Stimulated activated memory B cell treated with anti-CD40 and anti-IgM and Interleukin-4, amounts not matched to agents 10 μg/mL and 1 μg/mL and 100 μg/mL, for 72 hours (primary cell): ENCODE data around the gene FMN1.

Experiments
- ATAC-seq: fragments of 150-1000 bp; cut with Tn5 transposase; 2 replicates; pipeline ENCODE4 v1.10.0; 2021
- H3K27ac Mint-ChIP-seq: one replicate; pipeline ENCODE4 v1.8.0; 2022; ENCODE audit warnings: mild to moderate bottlenecking, mixed read lengths
- H3K27me3 Mint-ChIP-seq: one replicate; pipeline ENCODE4 v1.8.0; 2022; ENCODE audit warnings: mixed read lengths
- H3K36me3 Mint-ChIP-seq: one replicate; pipeline ENCODE4 v1.8.0; 2022; ENCODE audit warnings: mixed read lengths
- H3K4me1 Mint-ChIP-seq: one replicate; pipeline ENCODE4 v1.8.0; 2022; ENCODE audit warnings: mixed read lengths
- H3K4me3 Mint-ChIP-seq: one replicate; pipeline ENCODE4 v1.8.0; 2022; ENCODE audit warnings: mild to moderate bottlenecking, moderate library complexity, mixed read lengths
- H3K9me3 Mint-ChIP-seq: one replicate; pipeline ENCODE4 v1.8.0; 2022; ENCODE audit warnings: mixed read lengths

FMN1 gene

DNA sequence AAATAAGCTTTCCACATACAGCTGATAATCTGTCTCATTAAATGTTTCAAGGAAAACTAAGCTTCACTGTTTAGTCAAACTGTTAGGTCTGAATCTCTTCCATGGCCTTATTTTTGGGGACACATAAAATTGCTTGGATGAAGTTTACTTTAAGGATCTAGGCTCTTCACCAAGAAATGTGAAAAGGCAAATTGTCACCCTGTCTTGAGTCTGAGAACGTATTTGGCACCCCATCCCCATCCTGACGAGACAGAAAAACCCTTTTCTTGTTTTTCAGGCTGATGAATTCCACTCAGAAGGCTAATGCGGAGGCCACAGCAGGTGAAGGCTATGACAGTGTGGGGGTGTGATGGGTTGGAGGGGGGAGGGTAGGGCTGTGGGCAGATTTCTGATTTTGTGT lies 250.1 kb downstream of the FMN1 start:
- no peak overlapping the region for H3K27ac Mint-ChIP-seq
- H3K36me3 Mint-ChIP-seq: no peaks in the 10 kb centered on the region
- H3K9me3 Mint-ChIP-seq: peaks cover 4% of the 10 kb centered on the region
- no peaks in the 10 kb centered on the region for H3K4me1 Mint-ChIP-seq
- no peaks in the 10 kb centered on the region for H3K27me3 Mint-ChIP-seq
- no peak for ATAC-seq
- H3K4me3 Mint-ChIP-seq: no peak overlapping the region

DNA sequence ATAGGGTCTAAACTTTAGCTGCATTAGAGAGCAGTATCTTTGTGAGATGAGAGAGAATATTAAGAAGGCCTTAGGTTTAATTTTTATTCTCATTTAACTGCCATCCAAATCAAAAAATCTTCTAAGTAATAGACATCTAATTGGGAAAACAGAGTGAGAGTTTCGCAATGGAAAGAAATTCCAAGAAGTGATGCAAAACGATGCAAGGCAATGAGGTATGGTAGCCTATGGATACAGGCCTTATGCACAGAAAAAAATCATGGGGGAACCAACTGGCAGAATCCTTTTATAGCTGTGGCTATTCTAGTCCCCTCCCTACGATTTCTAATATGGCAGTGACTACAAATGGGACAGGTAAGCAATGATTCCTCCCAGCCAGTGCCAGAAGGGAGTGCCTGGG lies 250.8 kb downstream of the FMN1 start:
- H3K27me3 Mint-ChIP-seq: no peaks in the 10 kb centered on the region
- no peak overlapping the region for H3K27ac Mint-ChIP-seq
- ATAC-seq: no peak
- no peaks in the 10 kb centered on the region for H3K36me3 Mint-ChIP-seq
- H3K9me3 Mint-ChIP-seq: no peaks in the 10 kb centered on the region
- no peaks in the 10 kb centered on the region for H3K4me1 Mint-ChIP-seq
- no peak overlapping the region for H3K4me3 Mint-ChIP-seq

DNA sequence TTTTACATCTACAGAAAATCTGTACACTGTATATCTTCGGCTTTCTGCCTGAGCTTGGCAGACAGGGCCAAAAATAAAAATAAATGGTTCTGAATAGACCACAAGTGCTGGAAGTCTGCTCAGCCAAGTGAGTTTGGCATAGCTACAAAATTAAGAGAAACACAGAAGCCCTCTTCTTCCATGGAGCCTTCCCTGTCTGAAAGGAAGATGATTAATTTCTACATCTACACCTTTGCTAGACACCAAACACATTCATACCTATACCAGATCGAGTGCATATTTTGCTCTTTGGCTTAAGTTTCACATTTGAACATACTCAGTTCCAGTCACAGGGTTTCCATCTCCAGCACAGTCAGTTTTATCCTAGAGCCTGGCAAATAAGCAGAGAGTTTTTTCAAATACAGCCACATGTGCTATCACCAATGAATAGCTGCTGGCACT lies 252.1 kb downstream of the FMN1 start:
- ATAC-seq: no peak
- Mint-ChIP-seq H3K9me3 (no peaks in the 10 kb centered on the region), H3K27ac (no peak overlapping the region), H3K36me3 (no peaks in the 10 kb centered on the region), H3K27me3 (peaks cover 8% of the 10 kb centered on the region), H3K4me1 (no peaks in the 10 kb centered on the region), H3K4me3 (no peak overlapping the region)

DNA sequence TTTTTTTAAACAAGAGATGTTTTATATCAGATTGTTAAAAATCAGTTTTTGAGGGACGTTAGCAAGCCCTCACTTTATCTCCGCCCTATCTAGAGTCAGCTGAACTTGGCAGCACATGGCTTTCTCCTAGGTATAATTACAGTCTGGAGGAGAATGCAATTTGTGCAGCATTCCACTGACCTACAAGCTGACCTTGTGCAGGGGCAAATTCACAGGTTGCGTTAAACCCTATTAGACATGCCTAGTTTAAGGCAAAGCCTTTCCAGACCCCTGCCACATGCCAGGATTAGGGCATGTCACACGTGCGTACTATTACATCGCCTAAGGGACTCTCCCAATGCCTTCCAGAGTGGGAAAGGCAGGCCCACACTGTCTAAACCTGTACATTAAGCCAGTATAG lies 252.7 kb downstream of the FMN1 start:
- H3K4me1 Mint-ChIP-seq: no peaks in the 10 kb centered on the region
- no peak overlapping the region for H3K27ac Mint-ChIP-seq
- H3K9me3 Mint-ChIP-seq: no peaks in the 10 kb centered on the region
- H3K4me3 Mint-ChIP-seq: no peak overlapping the region
- no peak for ATAC-seq
- peaks cover 12% of the 10 kb centered on the region for H3K27me3 Mint-ChIP-seq
- no peaks in the 10 kb centered on the region for H3K36me3 Mint-ChIP-seq

DNA sequence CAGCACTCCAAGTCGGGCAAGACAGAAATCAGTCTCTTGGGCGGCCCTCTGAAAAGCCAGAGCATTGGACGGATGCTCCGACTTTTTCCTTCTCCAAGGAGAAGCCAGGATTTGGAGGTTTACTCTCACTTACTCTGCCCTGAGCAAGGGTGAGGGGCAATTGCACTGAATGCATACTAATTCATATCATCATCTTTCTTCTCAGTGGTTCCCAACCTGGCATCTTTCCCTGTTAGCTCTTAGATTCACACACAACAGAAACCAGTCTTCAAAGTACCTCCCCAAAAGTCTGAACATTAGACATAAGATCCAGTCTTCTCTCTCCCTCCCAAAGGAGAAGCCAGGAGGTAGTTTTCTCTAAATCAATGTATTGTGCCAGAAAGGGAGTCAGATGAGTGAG lies 257.5 kb downstream of the FMN1 start:
- ATAC-seq: no peak
- H3K27ac Mint-ChIP-seq: peak overlapping the region; percentile 29
- H3K9me3 Mint-ChIP-seq: no peaks in the 10 kb centered on the region
- no peak overlapping the region for H3K4me3 Mint-ChIP-seq
- peaks cover 27% of the 10 kb centered on the region for H3K27me3 Mint-ChIP-seq
- no peaks in the 10 kb centered on the region for H3K36me3 Mint-ChIP-seq
- H3K4me1 Mint-ChIP-seq: peaks cover 7% of the 10 kb centered on the region

DNA sequence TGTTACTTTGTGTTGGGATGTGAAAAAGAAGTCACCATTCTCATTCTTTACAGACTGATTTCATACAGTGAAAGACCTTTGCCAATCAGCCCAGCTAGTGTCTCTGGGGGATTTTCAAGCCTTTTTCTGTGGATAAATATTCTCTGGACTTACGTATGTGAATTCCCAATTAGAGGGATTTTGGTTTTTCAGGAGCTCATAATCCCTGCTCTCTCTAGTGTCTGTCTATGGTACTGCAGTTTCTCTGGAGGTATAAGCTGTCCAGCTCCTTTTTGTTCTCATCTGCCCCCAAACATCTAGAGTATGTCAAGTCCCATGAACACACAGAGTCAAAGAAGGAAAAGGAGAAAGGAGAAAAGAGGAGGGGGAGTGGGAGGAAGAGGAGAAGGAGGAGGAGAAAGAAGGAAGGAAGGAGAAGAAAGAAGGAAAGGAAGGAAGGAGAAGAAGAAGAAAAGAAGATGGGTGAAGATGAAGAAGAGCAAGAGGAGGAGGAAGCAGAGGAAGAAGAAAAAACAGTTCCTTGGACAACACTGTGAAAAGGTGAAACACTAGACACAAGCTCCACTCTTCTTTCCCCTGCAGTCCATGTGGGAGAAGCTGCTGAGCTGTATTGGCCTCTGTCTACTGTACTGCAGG lies 258.1 kb downstream of the FMN1 start:
- H3K27me3 Mint-ChIP-seq: peaks cover 27% of the 10 kb centered on the region
- no peak for ATAC-seq

DNA sequence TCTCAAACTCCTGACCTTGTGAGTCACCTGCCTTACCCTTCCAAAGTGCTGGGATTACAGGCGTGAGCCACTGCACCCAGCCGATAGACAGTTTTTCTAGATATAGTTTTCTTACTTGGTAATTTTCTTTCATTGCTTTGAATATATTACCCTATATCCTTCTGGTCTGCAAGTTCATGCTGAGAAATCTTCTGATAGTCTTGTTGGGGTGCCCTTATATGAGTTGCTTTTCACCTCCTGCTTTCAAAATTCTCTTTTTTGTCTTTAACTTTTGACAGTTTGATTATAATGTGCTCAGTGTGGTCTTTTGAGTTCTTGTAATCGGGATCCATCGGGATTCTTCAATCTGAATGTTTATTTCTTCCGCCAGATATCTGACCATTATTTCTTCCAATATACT lies 259.4 kb downstream of the FMN1 start:
- H3K27ac Mint-ChIP-seq: no peak overlapping the region
- H3K36me3 Mint-ChIP-seq: no peaks in the 10 kb centered on the region
- ATAC-seq: no peak
- no peak overlapping the region for H3K4me3 Mint-ChIP-seq
- peaks cover 3% of the 10 kb centered on the region for H3K9me3 Mint-ChIP-seq
- peaks cover 27% of the 10 kb centered on the region for H3K27me3 Mint-ChIP-seq
- peaks cover 7% of the 10 kb centered on the region for H3K4me1 Mint-ChIP-seq

More for the DNA sequence above, 258.1 kb downstream of the FMN1 start:
- H3K9me3 Mint-ChIP-seq: no peaks in the 10 kb centered on the region
- peak overlapping the region; percentile 29 for H3K27ac Mint-ChIP-seq
- H3K4me1 Mint-ChIP-seq: peaks cover 7% of the 10 kb centered on the region
- H3K36me3 Mint-ChIP-seq: no peaks in the 10 kb centered on the region
- no peak overlapping the region for H3K4me3 Mint-ChIP-seq

DNA sequence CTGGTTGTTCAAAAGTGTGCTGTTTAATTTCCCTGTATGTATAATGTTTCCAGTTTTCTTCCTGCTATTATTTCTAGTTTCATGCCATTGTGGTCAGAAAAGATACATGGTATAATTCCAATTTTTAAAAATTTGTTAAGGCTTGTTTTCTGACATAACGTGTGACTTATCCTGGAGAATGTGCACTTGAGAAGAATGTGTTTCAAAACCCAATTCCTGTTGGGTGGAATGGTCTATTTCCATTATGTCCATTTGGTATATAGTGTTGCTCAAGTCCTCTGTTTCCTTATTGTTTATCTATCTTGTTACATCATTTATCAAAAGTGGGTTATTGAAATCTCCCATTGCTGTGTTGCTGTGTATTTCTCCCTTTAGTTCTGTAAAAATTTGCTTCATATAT lies 261.3 kb downstream of the FMN1 start:
- peaks cover 7% of the 10 kb centered on the region for H3K4me1 Mint-ChIP-seq
- ATAC-seq: no peak
- peaks cover 27% of the 10 kb centered on the region for H3K27me3 Mint-ChIP-seq
- H3K4me3 Mint-ChIP-seq: no peak overlapping the region
- no peaks in the 10 kb centered on the region for H3K36me3 Mint-ChIP-seq
- H3K9me3 Mint-ChIP-seq: peaks cover 3% of the 10 kb centered on the region
- no peak overlapping the region for H3K27ac Mint-ChIP-seq

DNA sequence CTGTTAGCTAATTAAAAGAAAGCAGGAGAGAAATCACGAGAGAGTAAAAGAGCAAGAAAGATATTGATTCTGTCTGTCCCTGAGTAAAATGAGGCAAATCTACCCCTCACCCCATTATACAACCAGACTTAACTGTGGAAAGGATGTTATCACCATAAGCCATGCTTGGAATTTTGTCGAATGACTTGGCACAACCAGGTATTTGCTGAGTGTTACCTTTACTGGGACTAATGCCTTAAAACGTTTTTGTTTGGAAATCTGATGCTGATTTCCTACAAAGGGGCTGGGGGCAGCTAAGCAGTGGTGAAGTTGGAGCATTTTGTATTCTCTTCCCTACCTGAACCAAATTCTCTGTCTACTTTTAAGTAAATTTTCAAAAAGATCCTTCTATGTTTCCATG lies 265.6 kb downstream of the FMN1 start:
- Mint-ChIP-seq H3K4me1 (peaks cover 15% of the 10 kb centered on the region), H3K36me3 (no peaks in the 10 kb centered on the region), H3K4me3 (no peak overlapping the region), H3K27ac (no peak overlapping the region), H3K9me3 (peaks cover 3% of the 10 kb centered on the region), H3K27me3 (no peaks in the 10 kb centered on the region)
- ATAC-seq: no peak

DNA sequence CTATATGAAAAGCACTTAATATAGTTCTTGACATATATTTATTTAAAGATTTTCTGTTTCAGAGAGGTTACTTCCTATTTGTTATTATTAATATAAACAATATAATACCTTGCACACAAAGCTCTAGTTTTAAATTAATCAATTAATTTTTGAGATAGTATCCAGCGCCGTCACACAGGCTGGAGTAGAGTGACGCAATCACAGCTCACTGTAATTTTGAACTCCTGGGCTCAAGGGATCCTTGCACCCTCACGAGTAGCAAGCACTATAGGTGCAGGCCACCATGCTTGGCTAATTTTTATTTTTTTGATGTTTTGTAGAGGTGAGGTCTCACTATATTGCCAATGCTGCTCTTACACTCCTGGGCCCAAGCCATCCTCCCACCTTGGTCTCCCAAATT lies 267.4 kb downstream of the FMN1 start:
- ATAC-seq: no peak
- Mint-ChIP-seq H3K4me3 (no peak overlapping the region), H3K27ac (no peak overlapping the region), H3K27me3 (no peaks in the 10 kb centered on the region), H3K4me1 (peaks cover 22% of the 10 kb centered on the region), H3K9me3 (peaks cover 3% of the 10 kb centered on the region), H3K36me3 (no peaks in the 10 kb centered on the region)

DNA sequence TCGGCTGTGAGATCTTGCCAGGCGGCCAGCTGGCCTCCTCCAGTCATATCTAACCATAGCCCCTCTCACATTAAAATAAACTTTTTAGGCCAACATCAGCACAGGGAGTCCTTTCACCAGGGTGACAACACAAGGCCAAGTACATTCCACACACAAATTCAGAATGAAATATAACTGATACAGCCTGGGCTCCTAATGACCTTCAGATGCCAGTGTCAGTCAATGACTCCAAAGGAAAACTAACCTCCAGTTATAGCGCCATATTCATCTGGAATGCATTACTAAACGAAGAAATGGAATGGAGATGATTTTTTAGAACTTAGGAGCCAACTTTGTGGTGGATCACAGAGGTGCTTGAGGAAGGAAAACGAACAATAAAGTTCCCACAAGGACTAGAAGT lies 271.3 kb downstream of the FMN1 start:
- Mint-ChIP-seq H3K27me3 (no peaks in the 10 kb centered on the region), H3K4me1 (peaks cover 35% of the 10 kb centered on the region), H3K36me3 (no peaks in the 10 kb centered on the region), H3K9me3 (no peaks in the 10 kb centered on the region), H3K4me3 (no peak overlapping the region), H3K27ac (no peak overlapping the region)
- ATAC-seq: no peak

DNA sequence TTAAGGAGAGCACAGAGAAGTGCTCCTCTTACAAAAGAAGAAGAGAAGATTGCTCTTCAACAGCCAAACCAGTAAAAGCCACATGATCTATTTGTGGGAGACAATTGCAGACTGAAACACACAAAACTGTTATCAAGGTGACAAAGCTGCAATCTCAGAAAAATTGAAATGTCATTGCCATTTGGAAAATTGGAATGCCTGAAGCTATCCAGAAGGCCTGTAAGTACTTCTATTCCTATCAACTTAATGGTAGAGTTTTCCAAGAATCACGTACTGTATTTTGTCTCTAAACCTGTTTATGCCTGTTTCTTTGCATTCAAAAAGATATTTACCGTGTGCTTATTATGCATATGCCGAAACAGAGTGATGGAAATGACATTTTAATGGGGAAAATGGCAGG lies 272.0 kb downstream of the FMN1 start:
- no peak overlapping the region for H3K4me3 Mint-ChIP-seq
- ATAC-seq: no peak
- no peaks in the 10 kb centered on the region for H3K27me3 Mint-ChIP-seq
- H3K27ac Mint-ChIP-seq: no peak overlapping the region
- no peaks in the 10 kb centered on the region for H3K36me3 Mint-ChIP-seq
- H3K4me1 Mint-ChIP-seq: peaks cover 35% of the 10 kb centered on the region
- H3K9me3 Mint-ChIP-seq: no peaks in the 10 kb centered on the region

DNA sequence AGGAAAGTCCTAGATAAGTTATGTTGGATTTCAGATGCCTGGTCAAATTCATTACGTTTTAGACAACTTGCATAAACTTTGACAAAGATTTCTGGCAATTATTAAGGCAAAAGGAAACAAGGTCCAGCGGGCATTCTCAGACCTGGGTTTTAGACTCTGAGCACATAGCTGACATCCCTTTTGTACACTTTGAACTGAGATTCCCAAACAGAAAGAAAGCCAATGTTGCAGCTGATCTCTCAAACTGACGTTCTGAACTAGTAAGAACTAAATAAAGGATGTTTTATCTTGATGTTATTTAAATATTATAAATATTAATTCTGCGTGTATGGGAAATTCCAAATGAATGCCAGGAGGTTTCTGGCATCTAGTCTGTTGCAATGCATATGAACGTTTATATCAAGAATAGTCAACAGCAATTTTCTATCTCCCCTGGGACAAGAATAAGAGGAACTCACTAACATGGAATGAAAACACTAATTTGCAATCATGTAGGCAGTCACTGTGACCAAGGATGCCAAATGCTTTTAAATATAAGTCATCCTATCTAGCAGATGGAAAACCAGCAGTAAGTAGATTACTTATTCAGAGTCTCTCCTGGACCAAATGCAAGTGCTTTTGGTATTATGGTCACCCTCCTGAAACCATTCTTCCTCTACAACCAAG lies 274.6 kb downstream of the FMN1 start:
- Mint-ChIP-seq H3K4me1 (peaks cover 30% of the 10 kb centered on the region), H3K4me3 (no peak overlapping the region), H3K9me3 (no peaks in the 10 kb centered on the region), H3K27me3 (no peaks in the 10 kb centered on the region), H3K27ac (no peak overlapping the region), H3K36me3 (no peaks in the 10 kb centered on the region)
- no peak for ATAC-seq

DNA sequence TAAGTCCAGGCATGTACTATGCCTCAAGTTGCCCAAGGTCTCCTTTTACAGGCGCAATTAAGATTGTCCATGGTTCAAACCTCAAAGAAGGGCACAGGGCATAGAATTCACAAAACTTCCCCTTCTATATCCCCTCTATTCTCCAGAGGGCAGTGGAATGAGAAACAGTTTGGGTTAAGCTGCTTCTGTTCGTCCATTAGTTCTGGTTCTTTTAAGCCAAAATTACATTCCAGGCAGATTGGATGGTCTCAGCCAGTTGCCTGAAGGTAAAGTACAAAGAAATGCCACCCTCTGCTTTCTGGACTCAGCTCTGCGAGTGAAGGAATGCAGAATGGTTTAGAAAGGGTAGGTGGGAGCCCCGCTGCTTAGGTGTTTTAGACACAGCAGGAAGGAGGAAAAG lies 276.0 kb downstream of the FMN1 start:
- Mint-ChIP-seq H3K9me3 (no peaks in the 10 kb centered on the region), H3K36me3 (no peaks in the 10 kb centered on the region), H3K4me1 (peaks cover 18% of the 10 kb centered on the region), H3K4me3 (no peak overlapping the region), H3K27ac (no peak overlapping the region), H3K27me3 (no peaks in the 10 kb centered on the region)
- ATAC-seq: no peak

DNA sequence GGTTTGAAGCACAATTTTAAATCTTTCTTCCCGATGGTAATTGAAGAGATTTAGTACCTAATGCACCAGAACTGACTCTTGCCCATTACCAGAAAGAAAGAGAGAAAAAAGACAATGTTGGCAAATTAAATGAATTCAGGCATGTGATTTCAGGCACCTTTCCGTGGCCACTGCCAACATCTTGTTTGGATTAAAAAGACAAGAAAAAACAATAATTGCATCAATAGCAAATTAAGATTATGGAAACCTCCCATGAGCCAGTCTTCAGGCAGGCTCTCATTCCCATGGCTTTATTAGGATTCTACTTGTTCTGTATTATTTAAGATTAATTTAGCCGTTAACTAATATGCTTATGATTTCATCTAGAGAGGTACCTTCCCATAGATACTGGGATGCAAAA lies 283.7 kb downstream of the FMN1 start:
- H3K27ac Mint-ChIP-seq: no peak overlapping the region
- H3K4me3 Mint-ChIP-seq: no peak overlapping the region
- no peaks in the 10 kb centered on the region for H3K9me3 Mint-ChIP-seq
- peaks cover 34% of the 10 kb centered on the region for H3K4me1 Mint-ChIP-seq
- H3K27me3 Mint-ChIP-seq: no peaks in the 10 kb centered on the region
- H3K36me3 Mint-ChIP-seq: no peaks in the 10 kb centered on the region
- no peak for ATAC-seq

DNA sequence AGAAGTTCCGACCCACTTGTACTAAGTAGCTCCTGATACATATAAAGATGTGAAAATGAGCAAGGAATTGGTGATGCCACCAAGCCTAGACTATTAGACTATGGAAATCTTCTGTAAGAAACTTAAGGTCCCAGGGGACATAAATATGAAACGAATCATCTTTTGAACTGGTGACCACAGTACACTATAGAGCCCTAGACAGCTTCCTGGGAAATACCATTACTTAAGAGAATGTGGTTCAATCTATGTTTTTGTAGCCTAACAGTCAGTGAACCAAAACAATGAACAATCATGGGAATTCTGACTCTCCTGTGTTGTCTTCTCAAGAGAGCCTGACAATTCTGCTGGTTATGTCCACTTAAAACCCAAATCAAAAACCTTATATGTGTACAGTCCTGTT lies 285.1 kb downstream of the FMN1 start:
- Mint-ChIP-seq H3K36me3 (no peaks in the 10 kb centered on the region), H3K9me3 (no peaks in the 10 kb centered on the region), H3K27ac (peak overlapping the region; percentile 68), H3K27me3 (no peaks in the 10 kb centered on the region), H3K4me1 (peaks cover 42% of the 10 kb centered on the region), H3K4me3 (no peak overlapping the region)
- ATAC-seq: peak; percentile 47
